ENCODE results near the gene KCNQ5. TPM values are rescaled to one million over a fixed set of nuclear protein-coding genes. Genes with fewer than 3 reads are reported as not detected.

Gene KCNQ5
- total and polyA plus RNA-seq, 2 donors, result 1.0 to 1.7 TPM

GRCh38 chr6:72987301-72987700 lies 365.4 kb downstream of the KCNQ5 start:
- Histone ChIP-seq H3K4me3 (ENCODE audit: low read length in 2 of 2) (no peak overlapping the region), H3K4me1 (ENCODE audit: control insufficient read depth in 2 of 2, insufficient read depth in 2 of 2, low read length in 2 of 2) (no peaks in the 10 kb centered on the region), H3K36me3 (ENCODE audit: control insufficient read depth in 2 of 2, insufficient read depth in 2 of 2, low read length in 1 of 2) (no peaks in the 10 kb centered on the region), H3K27ac (ENCODE audit: low read depth in 1 of 2, low read length in 1 of 2) (no peak overlapping the region), H3K9me3 (ENCODE audit: control insufficient read depth in 2 of 2, insufficient read depth in 1 of 2, low read length in 1 of 2) (peaks cover 0 to 15% of the 10 kb centered on the region in 2 donors), H3K27me3 (ENCODE audit: control insufficient read depth in 2 of 2, insufficient read depth in 1 of 2, low read length in 1 of 2) (no peaks in the 10 kb centered on the region)
- WGBS, result 92% methylated on average over 19 of the region's 19 CpGs
- no peak for DNase-seq (ENCODE audit: low read depth in 6 of 9, low spot score in 9 of 9)

DNA sequence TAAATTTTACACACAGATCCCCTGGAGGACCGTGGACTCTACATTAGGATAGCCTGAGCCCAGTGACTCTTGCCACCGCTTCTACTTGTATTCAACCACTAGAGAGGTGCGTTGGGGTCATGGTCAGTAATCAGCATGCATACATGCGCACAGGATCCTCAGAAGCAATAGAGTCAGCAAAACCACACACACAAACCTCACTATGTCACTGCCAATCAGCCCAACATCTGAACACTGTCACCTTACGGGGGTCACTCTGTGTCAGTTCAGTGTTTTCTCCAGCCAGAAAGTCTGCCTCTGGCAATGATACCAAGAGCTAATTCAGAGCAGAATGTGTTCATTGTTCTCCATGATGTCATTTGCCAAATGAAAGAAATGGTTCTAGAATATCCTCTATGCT lies 378.1 kb downstream of the KCNQ5 start:
- no peaks in the 10 kb centered on the region for H3K36me3 ChIP-seq (ENCODE audit: control insufficient read depth in 2 of 2, insufficient read depth in 2 of 2, low read length in 1 of 2)
- DNase-seq (ENCODE audit: low read depth in 6 of 9, low spot score in 9 of 9), result no peak
- no peaks in the 10 kb centered on the region for H3K4me1 ChIP-seq (ENCODE audit: control insufficient read depth in 2 of 2, insufficient read depth in 2 of 2, low read length in 2 of 2)
- H3K4me3 ChIP-seq (ENCODE audit: low read length in 2 of 2), result no peak overlapping the region
- no peaks in the 10 kb centered on the region for H3K9me3 ChIP-seq (ENCODE audit: control insufficient read depth in 2 of 2, insufficient read depth in 1 of 2, low read length in 1 of 2)
- no peaks in the 10 kb centered on the region for H3K27me3 ChIP-seq (ENCODE audit: control insufficient read depth in 2 of 2, insufficient read depth in 1 of 2, low read length in 1 of 2)
- no peak overlapping the region for H3K27ac ChIP-seq (ENCODE audit: low read depth in 1 of 2, low read length in 1 of 2)
- WGBS, result 97% methylated on average over 5 of the region's 5 CpGs

DNA sequence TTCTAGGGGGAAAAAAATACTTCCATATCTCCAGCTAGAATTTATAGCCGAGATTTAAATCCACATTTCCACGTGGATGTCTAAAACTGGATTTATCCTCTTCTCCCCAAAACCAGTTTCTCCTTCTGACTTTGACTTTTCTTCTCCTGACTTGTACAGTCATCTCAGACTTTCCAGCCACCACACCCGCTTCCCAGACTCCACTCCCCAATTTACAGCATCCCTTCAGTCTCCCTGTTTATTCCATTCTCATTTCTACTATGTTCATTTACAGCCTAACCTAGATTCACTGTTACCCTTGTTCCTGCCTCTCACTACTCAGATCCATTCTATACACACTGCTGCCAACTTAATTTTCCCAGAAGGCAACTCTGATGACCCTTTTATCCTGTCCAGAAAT lies 378.6 kb downstream of the KCNQ5 start:
- Histone ChIP-seq H3K36me3 (ENCODE audit: control insufficient read depth in 2 of 2, insufficient read depth in 2 of 2, low read length in 1 of 2) (no peaks in the 10 kb centered on the region), H3K4me3 (ENCODE audit: low read length in 2 of 2) (no peak overlapping the region), H3K27me3 (ENCODE audit: control insufficient read depth in 2 of 2, insufficient read depth in 1 of 2, low read length in 1 of 2) (no peaks in the 10 kb centered on the region), H3K4me1 (ENCODE audit: control insufficient read depth in 2 of 2, insufficient read depth in 2 of 2, low read length in 2 of 2) (no peaks in the 10 kb centered on the region), H3K27ac (ENCODE audit: low read depth in 1 of 2, low read length in 1 of 2) (no peak overlapping the region), H3K9me3 (ENCODE audit: control insufficient read depth in 2 of 2, insufficient read depth in 1 of 2, low read length in 1 of 2) (no peaks in the 10 kb centered on the region)
- no peak for DNase-seq (ENCODE audit: low read depth in 6 of 9, low spot score in 9 of 9)
- WGBS, result 98% methylated on average over 3 of the region's 3 CpGs

DNA sequence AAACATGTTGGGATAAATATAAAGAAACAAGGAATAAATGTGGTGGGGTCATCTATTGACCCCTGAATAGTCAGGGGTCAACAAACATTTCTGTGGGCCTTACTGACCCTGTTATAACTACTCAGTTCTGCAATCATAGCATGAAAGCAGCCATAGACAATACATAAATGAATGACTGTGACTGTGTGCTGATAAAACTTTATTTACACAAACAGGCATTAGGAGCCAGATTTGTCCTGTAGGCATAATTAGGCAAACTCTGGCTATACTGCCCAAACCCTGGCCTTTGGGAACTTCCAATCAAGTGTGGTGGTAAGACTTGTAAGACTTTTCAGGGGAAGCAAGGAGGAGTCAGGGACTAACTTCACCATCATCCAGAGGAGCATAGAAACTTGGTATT lies 380.7 kb downstream of the KCNQ5 start:
- Histone ChIP-seq H3K36me3 (ENCODE audit: control insufficient read depth in 2 of 2, insufficient read depth in 2 of 2, low read length in 1 of 2) (no peaks in the 10 kb centered on the region), H3K27ac (ENCODE audit: low read depth in 1 of 2, low read length in 1 of 2) (no peak overlapping the region), H3K4me3 (ENCODE audit: low read length in 2 of 2) (no peak overlapping the region), H3K27me3 (ENCODE audit: control insufficient read depth in 2 of 2, insufficient read depth in 1 of 2, low read length in 1 of 2) (no peaks in the 10 kb centered on the region), H3K9me3 (ENCODE audit: control insufficient read depth in 2 of 2, insufficient read depth in 1 of 2, low read length in 1 of 2) (no peaks in the 10 kb centered on the region), H3K4me1 (ENCODE audit: control insufficient read depth in 2 of 2, insufficient read depth in 2 of 2, low read length in 2 of 2) (no peaks in the 10 kb centered on the region)
- DNase-seq (ENCODE audit: low read depth in 6 of 9, low spot score in 9 of 9), result no peak

DNA sequence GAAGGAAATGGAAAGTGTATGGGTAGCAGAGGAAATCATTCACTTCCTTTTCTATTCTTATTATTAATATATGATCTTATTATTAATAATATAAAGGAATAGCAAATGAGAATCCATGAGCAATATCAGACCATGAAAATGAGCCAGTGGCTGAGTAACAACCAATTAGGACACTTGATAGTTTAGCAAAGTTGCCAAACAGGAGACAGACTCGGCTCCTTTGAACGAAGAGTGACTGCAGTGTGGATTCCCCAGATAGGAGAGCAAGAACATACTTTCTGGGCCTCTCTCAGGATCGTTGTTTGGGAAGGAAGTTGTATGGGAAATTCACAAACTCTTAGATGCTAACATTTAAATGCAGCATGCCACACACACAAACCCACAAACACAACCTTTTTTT lies 381.4 kb downstream of the KCNQ5 start:
- Histone ChIP-seq H3K36me3 (ENCODE audit: control insufficient read depth in 2 of 2, insufficient read depth in 2 of 2, low read length in 1 of 2) (no peaks in the 10 kb centered on the region), H3K9me3 (ENCODE audit: control insufficient read depth in 2 of 2, insufficient read depth in 1 of 2, low read length in 1 of 2) (no peaks in the 10 kb centered on the region), H3K27ac (ENCODE audit: low read depth in 1 of 2, low read length in 1 of 2) (no peak overlapping the region), H3K4me3 (ENCODE audit: low read length in 2 of 2) (no peak overlapping the region), H3K4me1 (ENCODE audit: control insufficient read depth in 2 of 2, insufficient read depth in 2 of 2, low read length in 2 of 2) (no peaks in the 10 kb centered on the region), H3K27me3 (ENCODE audit: control insufficient read depth in 2 of 2, insufficient read depth in 1 of 2, low read length in 1 of 2) (no peaks in the 10 kb centered on the region)
- DNase-seq (ENCODE audit: low read depth in 6 of 9, low spot score in 9 of 9), result no peak
- WGBS, result 78% methylated on average over 3 of the region's 3 CpGs

DNA sequence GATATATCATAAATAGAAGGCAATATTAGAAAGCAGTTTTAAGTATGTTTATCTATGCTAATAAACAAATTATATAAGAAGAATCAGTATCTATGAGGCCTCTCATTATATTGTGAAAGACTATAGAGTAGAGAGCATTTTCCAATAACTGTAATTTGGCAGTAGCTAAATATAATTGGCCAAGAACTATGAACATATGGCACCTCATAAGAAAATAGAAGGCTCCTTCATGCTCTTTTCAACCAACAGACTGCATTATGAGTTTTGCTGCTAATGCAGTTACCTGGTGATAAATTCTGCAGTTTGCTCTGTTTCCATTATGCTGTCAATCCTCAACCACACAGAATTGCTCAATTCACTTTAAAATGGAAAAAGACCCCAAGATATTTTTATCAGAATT lies 382.4 kb downstream of the KCNQ5 start:
- Histone ChIP-seq H3K4me3 (ENCODE audit: low read length in 2 of 2) (no peak overlapping the region), H3K4me1 (ENCODE audit: control insufficient read depth in 2 of 2, insufficient read depth in 2 of 2, low read length in 2 of 2) (no peaks in the 10 kb centered on the region)

GRCh38 chr6:73004861-73005260 lies 383.0 kb downstream of the KCNQ5 start:
- DNase-seq (ENCODE audit: low read depth in 6 of 9, low spot score in 9 of 9), result no peak
- no peak overlapping the region for H3K4me3 ChIP-seq (ENCODE audit: low read length in 2 of 2)
- WGBS, result 96% methylated on average over 2 of the region's 2 CpGs
- no peaks in the 10 kb centered on the region for H3K27me3 ChIP-seq (ENCODE audit: control insufficient read depth in 2 of 2, insufficient read depth in 1 of 2, low read length in 1 of 2)
- no peak overlapping the region for H3K27ac ChIP-seq (ENCODE audit: low read depth in 1 of 2, low read length in 1 of 2)
- H3K9me3 ChIP-seq (ENCODE audit: control insufficient read depth in 2 of 2, insufficient read depth in 1 of 2, low read length in 1 of 2), result no peaks in the 10 kb centered on the region
- H3K36me3 ChIP-seq (ENCODE audit: control insufficient read depth in 2 of 2, insufficient read depth in 2 of 2, low read length in 1 of 2), result no peaks in the 10 kb centered on the region
- H3K4me1 ChIP-seq (ENCODE audit: control insufficient read depth in 2 of 2, insufficient read depth in 2 of 2, low read length in 2 of 2), result no peaks in the 10 kb centered on the region

More for the DNA sequence above, 382.4 kb downstream of the KCNQ5 start:
- H3K36me3 ChIP-seq (ENCODE audit: control insufficient read depth in 2 of 2, insufficient read depth in 2 of 2, low read length in 1 of 2), result no peaks in the 10 kb centered on the region
- no peaks in the 10 kb centered on the region for H3K9me3 ChIP-seq (ENCODE audit: control insufficient read depth in 2 of 2, insufficient read depth in 1 of 2, low read length in 1 of 2)
- H3K27ac ChIP-seq (ENCODE audit: low read depth in 1 of 2, low read length in 1 of 2), result no peak overlapping the region
- no peaks in the 10 kb centered on the region for H3K27me3 ChIP-seq (ENCODE audit: control insufficient read depth in 2 of 2, insufficient read depth in 1 of 2, low read length in 1 of 2)
- no peak for DNase-seq (ENCODE audit: low read depth in 6 of 9, low spot score in 9 of 9)

DNA sequence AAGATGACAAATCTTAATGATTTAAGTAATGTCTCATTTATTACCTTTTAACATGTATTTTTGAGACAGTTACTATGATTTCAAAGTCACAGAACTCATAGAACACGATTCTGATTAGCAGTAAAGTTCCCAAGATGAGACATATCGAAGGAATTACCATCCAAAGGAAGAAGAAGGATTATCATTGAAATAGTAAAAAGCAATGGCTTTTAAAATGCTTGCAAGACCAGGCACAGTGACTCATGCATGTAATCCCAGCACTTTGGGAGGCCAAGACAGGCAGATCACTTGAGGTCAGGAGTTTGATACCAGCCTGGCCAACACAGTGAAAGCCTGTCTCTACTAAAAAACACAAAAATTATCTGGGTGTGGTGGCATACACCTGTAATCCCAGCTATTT lies 384.3 kb downstream of the KCNQ5 start:
- Histone ChIP-seq H3K9me3 (ENCODE audit: control insufficient read depth in 2 of 2, insufficient read depth in 1 of 2, low read length in 1 of 2) (no peaks in the 10 kb centered on the region), H3K4me1 (ENCODE audit: control insufficient read depth in 2 of 2, insufficient read depth in 2 of 2, low read length in 2 of 2) (no peaks in the 10 kb centered on the region), H3K4me3 (ENCODE audit: low read length in 2 of 2) (no peak overlapping the region), H3K27me3 (ENCODE audit: control insufficient read depth in 2 of 2, insufficient read depth in 1 of 2, low read length in 1 of 2) (no peaks in the 10 kb centered on the region), H3K27ac (ENCODE audit: low read depth in 1 of 2, low read length in 1 of 2) (no peak overlapping the region), H3K36me3 (ENCODE audit: control insufficient read depth in 2 of 2, insufficient read depth in 2 of 2, low read length in 1 of 2) (no peaks in the 10 kb centered on the region)
- DNase-seq (ENCODE audit: low read depth in 6 of 9, low spot score in 9 of 9), result no peak
- 92% methylated on average over 2 of the region's 2 CpGs for WGBS

- no peaks in the 10 kb centered on the region for H3K4me1 ChIP-seq (ENCODE audit: control insufficient read depth in 2 of 2, insufficient read depth in 2 of 2, low read length in 2 of 2)
- no peak for DNase-seq (ENCODE audit: low read depth in 6 of 9, low spot score in 9 of 9)
- WGBS, result 93% methylated on average over 3 of the region's 3 CpGs
These were observed 390.1 kb downstream of the KCNQ5 start for GRCh38 chr6:73011945-73012344.

GRCh38 chr6:73017476-73017875 lies 395.6 kb downstream of the KCNQ5 start:
- no peaks in the 10 kb centered on the region for H3K4me1 ChIP-seq (ENCODE audit: control insufficient read depth in 2 of 2, insufficient read depth in 2 of 2, low read length in 2 of 2)
- no peak overlapping the region for H3K4me3 ChIP-seq (ENCODE audit: low read length in 2 of 2)
- DNase-seq (ENCODE audit: low read depth in 6 of 9, low spot score in 9 of 9), result no peak
- H3K36me3 ChIP-seq (ENCODE audit: control insufficient read depth in 2 of 2, insufficient read depth in 2 of 2, low read length in 1 of 2), result no peaks in the 10 kb centered on the region
- WGBS, result 86% methylated on average over 2 of the region's 2 CpGs
- H3K27ac ChIP-seq (ENCODE audit: low read depth in 1 of 2, low read length in 1 of 2), result no peak overlapping the region
- no peaks in the 10 kb centered on the region for H3K27me3 ChIP-seq (ENCODE audit: control insufficient read depth in 2 of 2, insufficient read depth in 1 of 2, low read length in 1 of 2)
- H3K9me3 ChIP-seq (ENCODE audit: control insufficient read depth in 2 of 2, insufficient read depth in 1 of 2, low read length in 1 of 2), result no peaks in the 10 kb centered on the region

More at GRCh38 chr6:73011945-73012344, 390.1 kb downstream of the KCNQ5 start:
- Histone ChIP-seq H3K9me3 (ENCODE audit: control insufficient read depth in 2 of 2, insufficient read depth in 1 of 2, low read length in 1 of 2) (no peaks in the 10 kb centered on the region), H3K27ac (ENCODE audit: low read depth in 1 of 2, low read length in 1 of 2) (no peak overlapping the region), H3K36me3 (ENCODE audit: control insufficient read depth in 2 of 2, insufficient read depth in 2 of 2, low read length in 1 of 2) (no peaks in the 10 kb centered on the region), H3K27me3 (ENCODE audit: control insufficient read depth in 2 of 2, insufficient read depth in 1 of 2, low read length in 1 of 2) (no peaks in the 10 kb centered on the region), H3K4me3 (ENCODE audit: low read length in 2 of 2) (no peak overlapping the region)

Measured in thymus (tissue), 11 donors.